DMS79 (cell line): ENCODE results near the gene ABLIM2.
"Not testable (repeated sequence)": the region's sequence is repeated elsewhere in the genome, so short reads cannot be mapped to it uniquely, and the experiment has no call there.

Experiments
- DNase-seq: peaks from one replicate; lab custom pipeline; 2025; lab: John Stamatoyannopoulos, UW

The ABLIM2 gene

GRCh38 chr4:7959078-7959477 is 199.5 kb downstream of the ABLIM2 start:
- DNase-seq: no peak

- no peak for DNase-seq
Observed at GRCh38 chr4:7956934-7957656, 201.5 kb downstream of the ABLIM2 start.

- DNase-seq: no peak
Observed at GRCh38 chr4:7956270-7956808, 202.3 kb downstream of the ABLIM2 start.

GRCh38 chr4:7955393-7955792 is 203.2 kb downstream of the ABLIM2 start:
- DNase-seq: no peak

DNA sequence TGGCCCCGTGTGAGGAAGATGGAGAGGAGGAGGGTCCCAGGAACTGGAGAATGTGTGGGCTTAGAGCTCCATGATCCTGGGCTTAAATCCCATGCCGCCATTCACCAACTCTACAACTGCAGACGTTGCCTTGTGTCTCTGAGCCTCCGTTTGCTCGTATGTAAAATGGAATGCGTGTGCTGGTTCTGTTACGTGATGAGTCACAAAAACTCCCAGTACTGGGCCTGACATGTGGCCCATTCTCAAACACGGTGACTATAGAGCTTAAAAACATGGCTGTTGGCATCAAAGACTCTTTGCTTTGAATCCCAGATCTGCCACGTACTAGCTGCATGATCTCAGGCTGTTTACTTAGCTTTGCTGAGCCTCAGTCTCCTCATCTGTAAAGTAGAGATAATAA is 206.0 kb downstream of the ABLIM2 start:
- no peak for DNase-seq

DNA sequence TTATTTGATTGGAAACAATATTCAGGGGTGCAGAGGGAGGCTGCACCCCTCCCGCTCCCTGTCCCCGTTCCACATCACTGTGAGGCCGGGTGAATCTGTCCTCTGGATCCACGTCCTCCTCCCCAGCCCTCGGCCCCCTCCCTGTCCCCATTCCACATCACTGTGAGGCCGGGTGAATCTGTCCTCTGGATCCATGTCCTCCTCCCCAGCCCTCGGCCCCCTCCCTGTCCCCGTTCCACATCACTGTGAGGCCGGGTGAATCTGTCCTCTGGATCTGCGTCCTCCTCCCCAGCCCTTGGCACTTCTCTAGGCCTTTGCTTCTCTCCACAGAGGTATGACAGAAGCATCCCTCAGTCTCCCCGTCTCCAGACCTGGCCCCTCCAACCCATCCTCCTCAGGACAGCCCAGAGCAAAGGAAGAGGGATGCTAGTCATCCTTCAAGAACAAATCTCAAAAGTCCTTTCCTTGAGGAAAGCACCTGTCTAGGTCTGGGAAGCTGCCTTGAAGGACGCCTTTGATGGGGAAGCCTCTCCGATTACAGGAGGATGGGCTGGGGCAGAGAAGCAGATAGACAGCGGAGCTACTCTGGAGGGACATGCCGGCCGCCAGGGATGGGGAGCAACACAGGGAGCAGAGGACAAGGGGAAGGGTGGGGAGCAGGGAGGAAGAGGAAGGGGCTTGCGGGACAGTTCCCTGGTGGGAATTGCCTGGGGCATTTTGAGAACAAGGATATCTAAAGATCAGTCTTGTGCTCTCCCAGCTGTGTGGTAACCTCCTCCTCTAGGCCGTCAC is 208.1 kb downstream of the ABLIM2 start:
- no peak for DNase-seq

DNA sequence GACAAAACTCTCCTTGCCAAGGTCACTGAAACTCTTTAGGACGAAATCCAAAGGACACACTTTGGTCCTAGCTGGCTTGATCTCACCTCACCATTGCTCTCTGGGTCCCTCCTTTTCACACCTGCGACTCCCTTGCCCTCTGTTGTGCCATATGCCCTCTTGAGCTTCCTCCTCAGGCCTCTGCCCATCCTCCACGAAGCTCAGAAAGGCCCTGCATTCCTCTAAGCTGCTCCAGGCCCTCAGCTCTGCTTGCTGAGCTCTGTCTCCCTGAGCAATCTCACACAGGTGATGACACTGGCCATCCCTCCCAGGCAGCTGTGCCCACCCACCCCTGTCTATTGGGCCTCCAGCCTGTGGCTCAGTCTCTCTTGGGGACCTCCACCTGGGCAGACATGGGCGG is 208.9 kb downstream of the ABLIM2 start:
- DNase-seq: no peak

DNA sequence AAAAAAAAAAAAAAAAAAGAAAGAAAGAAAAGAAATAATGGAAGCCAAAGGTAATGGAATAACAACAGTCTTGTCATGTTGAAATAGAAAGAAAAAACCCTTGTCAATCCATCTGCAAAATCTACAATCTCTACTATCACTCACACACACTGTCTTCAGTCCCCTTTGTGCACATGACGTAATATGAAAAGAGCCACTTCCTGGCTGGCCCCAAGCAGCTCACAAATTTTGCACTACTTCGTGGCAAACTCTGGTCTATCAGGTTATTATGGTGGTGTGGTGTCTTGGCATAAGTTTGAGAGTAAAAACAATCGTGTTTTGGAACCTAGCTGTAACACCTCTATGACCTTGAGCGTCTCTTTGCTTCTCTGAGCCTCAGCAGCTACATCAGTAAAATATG is 210.7 kb downstream of the ABLIM2 start:
- DNase-seq: no peak

GRCh38 chr4:7945709-7946380 is 212.8 kb downstream of the ABLIM2 start:
- no peak for DNase-seq

DNA sequence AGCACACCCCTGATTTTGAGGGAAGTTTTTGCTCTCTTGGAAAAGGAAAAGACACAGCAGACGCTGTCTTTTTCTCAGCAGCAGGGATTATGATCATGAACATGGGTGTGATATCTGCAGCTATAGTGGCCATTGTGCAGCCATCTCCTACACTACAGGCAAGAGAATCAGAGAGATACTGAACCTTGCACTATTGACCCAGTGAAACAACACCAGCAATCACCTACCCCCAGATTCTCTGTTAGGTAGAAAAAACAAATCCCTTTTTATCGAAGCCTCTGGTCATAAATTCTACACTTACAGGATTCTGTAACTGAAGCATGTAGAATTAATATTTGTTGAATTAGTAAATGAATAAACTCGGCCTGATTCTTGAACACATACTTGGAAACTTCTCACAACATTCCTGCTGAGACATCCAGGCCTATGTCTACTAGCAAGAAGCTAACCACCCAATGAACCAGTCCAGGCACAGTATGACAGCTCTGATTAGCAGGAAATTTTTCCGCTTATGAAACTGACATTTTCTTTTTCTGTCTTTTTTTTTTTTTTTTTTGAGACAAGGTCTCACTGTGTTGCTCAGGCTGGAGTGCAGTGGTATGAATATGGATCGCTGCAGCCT is 213.9 kb downstream of the ABLIM2 start:
- no peak for DNase-seq

- DNase-seq: not testable (repeated sequence)
Observed at GRCh38 chr4:7943688-7944087, 214.9 kb downstream of the ABLIM2 start.

- DNase-seq: no peak
Observed at GRCh38 chr4:7943211-7943610, 215.4 kb downstream of the ABLIM2 start.

- no peak for DNase-seq
Observed at GRCh38 chr4:7941965-7942496, 216.6 kb downstream of the ABLIM2 start.

DNA sequence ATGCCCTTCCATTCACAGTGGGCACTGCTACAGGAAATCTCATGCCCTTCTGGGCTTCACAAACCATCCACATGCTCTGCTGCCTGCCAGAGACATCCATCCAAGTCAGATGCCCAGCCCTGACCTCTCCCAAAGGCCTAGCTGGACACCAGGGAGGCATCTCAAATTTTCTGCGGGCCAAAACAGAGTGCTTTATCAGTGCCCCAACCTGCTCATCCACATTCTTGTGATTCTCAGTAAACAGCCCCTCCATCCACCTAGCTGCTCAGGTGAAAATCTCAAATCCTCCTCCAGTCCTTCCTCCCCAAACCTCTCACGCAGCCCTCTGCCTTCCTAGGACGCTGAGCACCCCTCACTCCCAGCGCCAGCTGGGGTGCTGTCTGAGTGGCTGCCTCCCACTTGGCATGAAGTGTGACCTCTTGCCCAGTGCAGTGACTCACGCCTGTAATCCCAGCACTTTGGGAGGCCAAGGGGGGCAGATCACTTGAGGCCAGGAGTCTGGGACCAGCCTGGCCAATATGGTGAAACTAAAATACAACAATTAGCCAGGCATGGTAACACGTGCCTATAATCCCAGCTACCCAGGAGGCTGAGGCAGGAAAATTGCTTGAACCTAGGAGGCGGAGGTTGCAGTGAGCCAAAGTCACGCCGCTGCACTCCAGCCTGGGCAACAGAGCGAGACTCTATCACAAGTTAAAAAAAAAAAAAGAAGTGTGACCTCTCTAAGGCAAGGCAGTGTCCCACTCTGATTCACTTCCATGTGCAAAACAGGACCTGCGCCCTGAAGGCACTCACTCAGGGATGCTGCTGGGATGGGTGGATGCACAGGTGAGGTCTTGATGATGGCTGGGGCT is 217.3 kb downstream of the ABLIM2 start:
- no peak for DNase-seq

DNA sequence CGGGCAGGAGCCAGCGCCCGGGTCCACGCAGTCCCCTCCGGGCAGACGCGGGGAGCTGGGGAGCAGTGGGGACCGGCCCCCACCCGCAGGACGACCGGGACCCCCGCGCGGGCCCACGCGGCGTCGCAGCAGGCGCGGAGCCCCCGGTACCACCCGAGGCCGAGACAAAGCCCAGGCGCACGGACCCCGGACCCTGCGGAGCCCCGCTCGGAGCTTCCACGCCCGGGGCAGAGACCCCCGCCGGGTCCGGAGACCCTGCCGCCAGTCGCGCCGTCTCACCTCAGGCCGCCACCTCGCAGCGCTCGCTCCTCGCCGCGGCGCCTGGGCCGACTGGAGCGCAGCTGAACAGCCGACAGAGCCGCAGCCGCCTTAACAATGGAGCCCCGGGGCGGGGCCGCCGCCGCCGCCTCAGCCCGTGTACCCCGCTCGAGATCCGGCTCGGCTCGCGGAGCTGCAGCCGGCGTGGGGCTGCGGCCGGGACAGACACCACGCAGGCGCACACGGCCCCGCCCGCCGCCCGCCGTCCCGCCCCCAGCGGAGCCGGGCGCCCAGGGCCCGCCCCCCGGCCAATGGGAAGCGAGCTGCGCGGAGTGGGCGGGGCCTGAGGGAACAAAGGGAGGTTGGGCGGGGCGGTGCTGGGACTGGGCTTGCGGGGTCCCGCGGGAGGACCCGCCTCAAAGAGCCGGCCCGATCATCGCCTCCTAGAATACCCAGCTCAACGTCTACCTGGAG is 219.1 kb downstream of the ABLIM2 start, which contains the start of gene AFAP1:
AFAP1 (minus strand) TSS at position 485 of the 732 bp plus-strand sequence. CDS start 67,783 bp downstream, outside the sequence.
- DNase-seq: peak; percentile 44

DNA sequence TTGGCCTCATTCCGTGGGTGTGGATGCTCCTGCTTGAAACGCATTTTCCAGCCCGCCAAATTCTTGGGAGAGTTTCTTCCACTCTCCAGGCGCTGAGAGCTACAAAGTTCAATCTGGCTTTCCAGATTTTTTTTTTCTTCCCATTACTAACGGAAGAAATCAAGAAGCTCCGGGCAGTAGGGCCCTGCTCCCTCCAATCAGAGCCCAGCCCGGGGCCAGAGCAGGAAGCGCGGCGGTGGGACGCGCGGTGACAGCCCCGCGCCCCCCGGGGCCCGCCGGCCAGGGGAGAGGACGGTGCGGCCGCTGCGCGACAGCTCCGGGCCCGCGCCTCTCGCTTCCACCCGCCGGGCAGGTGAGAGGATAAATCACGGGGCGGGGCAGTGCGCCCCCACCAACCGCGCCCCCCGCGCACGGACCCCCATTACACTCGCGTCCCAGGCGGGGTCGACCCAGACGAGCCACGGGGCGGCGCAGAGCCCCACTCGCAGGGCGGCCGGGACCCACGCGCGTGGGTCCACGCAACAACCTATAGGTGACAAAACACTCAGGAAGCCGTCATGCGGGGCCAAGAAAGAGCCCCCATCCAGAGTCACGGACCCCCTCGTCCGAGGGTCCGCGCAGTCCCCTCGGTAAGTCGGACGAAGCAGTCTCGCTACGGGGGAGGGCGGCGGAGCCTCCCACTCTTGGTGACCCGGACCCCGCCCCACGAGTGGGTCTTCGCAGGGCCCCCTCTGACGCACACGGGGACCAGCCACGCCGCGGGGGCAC is 219.8 kb downstream of the ABLIM2 start:
- no peak for DNase-seq

DNA sequence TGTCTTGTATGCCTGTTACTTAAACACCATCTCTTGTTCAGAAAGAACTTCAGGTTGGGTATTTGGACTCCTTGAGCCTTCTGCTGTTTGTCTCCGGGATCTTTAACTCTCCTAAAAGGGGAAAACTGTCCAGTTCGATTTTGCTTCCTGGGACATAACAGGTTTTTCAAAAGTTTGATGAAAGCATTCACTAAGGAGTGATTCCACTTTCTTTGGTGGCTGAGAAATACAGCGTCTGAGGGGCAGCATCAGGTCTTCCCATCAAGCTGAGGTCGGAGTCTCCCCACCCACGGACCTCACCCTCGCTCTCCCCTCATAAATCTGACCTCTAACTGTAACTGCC is 220.4 kb downstream of the ABLIM2 start:
- no peak for DNase-seq

GRCh38 chr4:7937006-7937405 is 221.6 kb downstream of the ABLIM2 start:
- peak; percentile 27 for DNase-seq
